HCT116 (cell line): ENCODE data around the gene MRPL33. TPM values are rescaled to one million over a fixed set of nuclear protein-coding genes. Genes with fewer than 3 reads are reported as not detected.

ENCODE experiments used
- ATAC-seq: fragments of 200-7000 bp; cut with Tn5 transposase; 2 replicates; pipeline ENCODE4 v1.9.1; 2020; ENCODE audit warnings: mild to moderate bottlenecking, moderate library complexity
- BruUV-seq: library from RNA; stranded (reverse); fragments of 400-500 nt; replicated peaks from 2 replicates; lab custom pipeline; 2021; lab: Mats Ljungman, UMichigan
- CTCF ChIA-PET: fragments of 300-600 bp; sonication (Branson Sonifier 250); formaldehyde crosslinking; loops from one replicate; lab custom pipeline; 2021; ENCODE audit warnings: antibody characterized with exemption; lab: Charles Lee
- POLR2A ChIA-PET: fragments of 300-600, 350-600 bp; sonication (Branson Sonifier 250); formaldehyde crosslinking; loops from one replicate; lab custom pipeline; 2021; ENCODE audit warnings: antibody characterized with exemption; lab: Charles Lee
- RAD21 ChIA-PET, 2 experiments: fragments of 300-600 bp; sonication (Branson Sonifier 250); formaldehyde crosslinking; loops; one replicate each; lab custom pipeline; 2023; ENCODE audit warnings: low total read pairs in 2 of 2; ENCODE audit not compliant: uncharacterized antibody in 2 of 2, unreplicated experiment in 2 of 2, low non-redundant PET in 1 of 2; lab: Charles Lee
- DNase-seq: peaks from one replicate; pipeline ENCODE4 v3.0.0-alpha.2; 2010; ENCODE audit warnings: low read depth, low spot score
- H2AFZ ChIP-seq: fragments of 200-600 bp; shearing (Covaris generic), sonication (generic); 2 replicates; pipeline ENCODE4 v1.6.1; 2017; ENCODE audit warnings: low read depth, mixed run types, mixed read lengths, antibody characterized with exemption, low read length; ENCODE audit not compliant: poor library complexity, severe bottlenecking
- H3K27ac ChIP-seq: 2 replicates; pipeline ENCODE4 v1.5.1; 2012; ENCODE audit warnings: low read depth, low read length
- H3K27me3 ChIP-seq: fragments of 200-600 bp; sonication (generic); 2 replicates; pipeline ENCODE4 v1.6.1; 2016; ENCODE audit warnings: mixed run types, low read length, mixed read lengths; ENCODE audit not compliant: insufficient read depth
- H3K36me3 ChIP-seq, 2 experiments: fragments of 200-500 bp in 1 of 2; fragments of 200-600 bp in 1 of 2; sonication (Bioruptor generic) in 1 of 2; sonication (generic) in 1 of 2; 2 replicates each; pipeline versions ENCODE4 v1.5.1 to v1.6.1; 2014 to 2016; ENCODE audit warnings: low read length in 2 of 2, inconsistent platforms in 1 of 2, mixed read lengths in 1 of 2, mixed run types in 1 of 2; ENCODE audit not compliant: insufficient read depth in 2 of 2, control insufficient read depth in 1 of 2
- H3K4me1 ChIP-seq, 2 experiments: fragments of 200-600 bp in 1 of 2; sonication (generic) in 1 of 2; 2 replicates each; pipeline versions ENCODE4 v1.5.1 to v1.6.1; 2012 to 2017; ENCODE audit warnings: low read length in 2 of 2, inconsistent platforms in 1 of 2, mild to moderate bottlenecking in 1 of 2, mixed read lengths in 1 of 2, mixed run types in 1 of 2, moderate library complexity in 1 of 2; ENCODE audit not compliant: insufficient read depth in 2 of 2, control insufficient read depth in 1 of 2
- H3K4me2 ChIP-seq: fragments of 200-600 bp; sonication (generic); 2 replicates; pipeline ENCODE4 v1.6.1; 2017; ENCODE audit warnings: mixed run types, low read length, mixed read lengths
- H3K4me3 ChIP-seq, 2 experiments: fragments of 200-600 bp in 1 of 2; sonication (generic) in 1 of 2; replicated peaks in 1 of 2; 2 replicates each; pipeline ENCODE4 v1.5.1; 2011 to 2016; ENCODE audit warnings: low read length in 2 of 2, control low read depth in 1 of 2, low read depth in 1 of 2, mild to moderate bottlenecking in 1 of 2, mixed read lengths in 1 of 2, mixed run types in 1 of 2
- H3K79me2 ChIP-seq: fragments of 200-600 bp; sonication (generic); 2 replicates; pipeline ENCODE4 v1.6.1; 2017; ENCODE audit warnings: mild to moderate bottlenecking, mixed run types, low read length, moderate library complexity, mixed read lengths; ENCODE audit not compliant: insufficient read depth
- H3K9ac ChIP-seq: fragments of 200-600 bp; sonication (generic); 2 replicates; pipeline ENCODE4 v1.6.1; 2016; ENCODE audit warnings: low read length, mixed read lengths
- H3K9me2 ChIP-seq: fragments of 200-600 bp; sonication (generic), shearing (Covaris generic); 2 replicates; pipeline ENCODE4 v1.6.1; 2017; ENCODE audit warnings: mixed run types, mild to moderate bottlenecking, moderate library complexity; ENCODE audit not compliant: insufficient read depth
- H3K9me3 ChIP-seq, 2 experiments: fragments of 200-500 bp in 1 of 2; fragments of 200-600 bp in 1 of 2; sonication (Bioruptor generic) in 1 of 2; sonication (generic) in 1 of 2; 2 replicates each; pipeline ENCODE4 v1.6.1; 2014 to 2017; ENCODE audit warnings: low read length in 2 of 2, mixed read lengths in 2 of 2, inconsistent platforms in 1 of 2, low read depth in 1 of 2, mild to moderate bottlenecking in 1 of 2, mixed run types in 1 of 2, moderate library complexity in 1 of 2; ENCODE audit not compliant: control insufficient read depth in 1 of 2, insufficient read depth in 1 of 2
- H4K20me1 ChIP-seq: fragments of 200-600 bp; sonication (generic), shearing (Covaris generic); 2 replicates; pipeline ENCODE4 v1.6.1; 2017; ENCODE audit warnings: mixed run types, mild to moderate bottlenecking, moderate library complexity; ENCODE audit not compliant: insufficient read depth
- CBX3 ChIP-seq: IDR thresholded peaks from 2 replicates; pipeline ENCODE4 v1.6.1; 2012; ENCODE audit warnings: low read depth
- CEBPB ChIP-seq: IDR thresholded peaks from 2 replicates; pipeline ENCODE4 v1.6.1; 2012; ENCODE audit warnings: low read depth
- EGR1 ChIP-seq: IDR thresholded peaks from 2 replicates; pipeline ENCODE4 v1.6.1; 2012; ENCODE audit warnings: low read depth
- EZH2phosphoT487 ChIP-seq: fragments of 200-600 bp; IDR thresholded peaks from 2 replicates; pipeline ENCODE4 v1.6.1; 2018; ENCODE audit warnings: antibody characterized with exemption, borderline replicate concordance
- FOSL1 ChIP-seq: IDR thresholded peaks from 2 replicates; pipeline ENCODE4 v1.6.1; 2012; ENCODE audit warnings: low read depth
- JUND ChIP-seq: IDR thresholded peaks from 2 replicates; pipeline ENCODE4 v1.6.1; 2012
- POLR2A ChIP-seq: IDR thresholded peaks from 2 replicates; pipeline ENCODE4 v1.7.0; 2011; ENCODE audit warnings: borderline replicate concordance; ENCODE audit not compliant: insufficient read depth, insufficient read length; ENCODE audit errors: extremely low read depth
- POLR2AphosphoS5 ChIP-seq: IDR thresholded peaks from 2 replicates; pipeline ENCODE4 v1.6.1; 2011; ENCODE audit warnings: mild to moderate bottlenecking, low read depth, low read length, moderate library complexity
- RAD21 ChIP-seq: IDR thresholded peaks from 2 replicates; pipeline ENCODE4 v1.6.1; 2012; ENCODE audit warnings: low read depth, mild to moderate bottlenecking
- SRF ChIP-seq: IDR thresholded peaks from 2 replicates; pipeline ENCODE4 v1.6.1; 2012; ENCODE audit warnings: low read depth
- TCF7L2 ChIP-seq: IDR thresholded peaks from 2 replicates; pipeline ENCODE4 v1.7.0; 2011; ENCODE audit warnings: borderline replicate concordance, inconsistent platforms; ENCODE audit not compliant: insufficient read depth, insufficient read length; ENCODE audit errors: extremely low read depth
- YY1 ChIP-seq: IDR thresholded peaks from 2 replicates; pipeline ENCODE4 v1.6.1; 2011; ENCODE audit warnings: low read length, low read depth, moderate library complexity, mild to moderate bottlenecking; ENCODE audit not compliant: insufficient replicate concordance; ENCODE audit errors: extremely low read depth
- ZNF274 ChIP-seq: fragments of 200-500 bp; sonication (Bioruptor generic); IDR thresholded peaks from 2 replicates; pipeline ENCODE4 v1.6.1; 2014; ENCODE audit warnings: mild to moderate bottlenecking, low read depth, low read length, inconsistent platforms
- intact Hi-C: fragments of 100-400 bp; cut with micrococcal nuclease; formaldehyde crosslinking; loops from 2 replicates; pipeline ENCODE4 v1.10.0; 2022
- total RNA-seq: library from RNA; stranded (reverse); gene quantifications from one replicate; pipeline ENCODE4 v1.2.1, GENCODE V29; 2021; ENCODE audit not compliant: unreplicated experiment
- TF ChIP-seq, protein P1 (sequence below): IDR thresholded peaks from 2 replicates; pipeline ENCODE4 v1.6.1; 2012
- TF ChIP-seq, protein P2 (sequence below): IDR thresholded peaks from 2 replicates; pipeline ENCODE4 v1.6.1; 2011; ENCODE audit warnings: mild to moderate bottlenecking, low read length, moderate library complexity; ENCODE audit not compliant: insufficient replicate concordance; ENCODE audit errors: extremely low read depth
- TF ChIP-seq, protein P3 (sequence below): IDR thresholded peaks from 2 replicates; pipeline ENCODE4 v1.6.1; 2012; ENCODE audit warnings: low read depth
- TF ChIP-seq, protein P4 (sequence below): IDR thresholded peaks from 2 replicates; pipeline ENCODE4 v1.6.1; 2012
- TF ChIP-seq, protein P5 (sequence below), 3 experiments: fragments of 200-600 bp in 1 of 3; sonication (generic) in 1 of 3; IDR thresholded peaks in 2 of 3; conservative IDR thresholded peaks in 1 of 3; 2 replicates each; pipeline ENCODE4 v1.5.1; 2012 to 2017; ENCODE audit warnings: low read depth in 2 of 3, low read length in 2 of 3, antibody characterized with exemption in 1 of 3, borderline replicate concordance in 1 of 3, control low read depth in 1 of 3, mild to moderate bottlenecking in 1 of 3, mixed read lengths in 1 of 3, mixed run types in 1 of 3, moderate library complexity in 1 of 3; ENCODE audit not compliant: insufficient read depth in 1 of 3

The MRPL33 gene
- total RNA-seq, 1 experiment from 2014 or later: 66.3 TPM

DNA sequence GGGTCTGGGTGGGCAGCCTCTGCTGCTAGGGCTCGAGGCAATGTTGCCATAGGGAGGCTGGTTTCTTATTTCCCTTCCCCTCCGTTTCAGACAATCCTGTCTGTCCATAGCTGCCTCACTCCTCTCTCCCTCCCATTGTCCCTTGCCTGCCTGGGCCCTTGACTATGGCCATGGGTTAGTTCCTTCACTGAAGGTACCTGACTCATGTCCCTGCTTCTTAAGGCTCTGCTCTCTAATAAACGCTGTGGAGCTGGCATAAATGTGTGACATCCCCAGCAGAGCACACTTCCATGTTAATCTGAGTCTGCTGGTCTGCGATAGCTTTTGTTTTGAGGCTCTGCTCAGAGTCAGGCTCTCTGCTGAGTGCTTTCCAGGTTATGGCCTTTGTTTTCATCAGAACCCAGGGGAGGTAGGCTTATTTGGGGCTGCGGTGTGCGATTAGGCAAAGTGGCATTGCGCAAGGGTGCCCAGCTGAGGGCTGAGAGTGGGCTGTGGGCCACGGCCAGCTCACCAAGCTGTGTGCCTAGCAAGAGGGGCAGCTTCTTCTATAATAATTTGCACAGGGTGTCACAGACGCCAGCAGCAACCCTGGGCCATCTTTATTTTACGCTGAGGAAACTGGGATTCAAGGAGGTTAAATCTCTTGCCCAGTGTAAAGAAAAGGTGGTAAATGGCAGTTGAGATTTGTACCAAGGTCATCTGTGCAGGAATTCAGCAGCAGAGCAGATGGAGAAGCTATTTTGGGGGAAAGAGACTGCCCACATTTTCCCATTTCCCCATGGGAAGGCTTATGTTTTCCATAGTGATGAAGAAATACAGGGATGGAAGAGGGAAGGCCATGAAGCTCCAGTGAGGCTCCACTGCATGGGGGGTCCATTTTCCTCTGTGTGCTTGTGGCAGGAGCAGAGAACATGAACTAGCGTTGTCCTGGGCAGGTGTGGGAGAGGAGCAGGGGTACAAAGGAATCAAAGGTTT is 25.6 kb downstream of the MRPL33 start:
- ATAC-seq: no peak
- H3K9ac ChIP-seq: no peak overlapping the region
- BruUV-seq: no TSS peak
- ChIA-PET RAD21 (no interaction called here), CTCF (no interaction called here), POLR2A (interaction anchor here (1.2 kb wide), 1 partner anchor 10 kb away, joined by 3 read pairs; no protein-coding TSS in a partner anchor)
- no peaks in the 10 kb centered on the region for H3K79me2 ChIP-seq
- no peak overlapping the region for H3K4me3 ChIP-seq
- H3K4me1 ChIP-seq: peaks cover 20 to 70% of the 10 kb centered on the region in 2 experiments
- H3K4me2 ChIP-seq: no peak overlapping the region
- no peaks in the 10 kb centered on the region for H3K27me3 ChIP-seq
- H3K36me3 ChIP-seq: no peaks in the 10 kb centered on the region
- H3K9me2 ChIP-seq: no peaks in the 10 kb centered on the region
- no peak for DNase-seq
- H2AFZ ChIP-seq: no peak overlapping the region
- no peaks in the 10 kb centered on the region for H3K9me3 ChIP-seq
- intact Hi-C loops: no loop called here
- no peak overlapping the region for H3K27ac ChIP-seq
- no peaks in the 10 kb centered on the region for H4K20me1 ChIP-seq
- TF ChIP-seq, protein P1, sequence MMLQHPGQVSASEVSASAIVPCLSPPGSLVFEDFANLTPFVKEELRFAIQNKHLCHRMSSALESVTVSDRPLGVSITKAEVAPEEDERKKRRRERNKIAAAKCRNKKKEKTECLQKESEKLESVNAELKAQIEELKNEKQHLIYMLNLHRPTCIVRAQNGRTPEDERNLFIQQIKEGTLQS: no peak
- TF ChIP-seq CEBPB (no peak), SRF (no peak), JUND (no peak), ZNF274 (no peak), YY1 (no peak), RAD21 (no peak), TCF7L2 (no peak), CBX3 (no peak), POLR2A (no peak), EGR1 (no peak), FOSL1 (no peak), POLR2AphosphoS5 (no peak), EZH2phosphoT487 (no peak)
- TF ChIP-seq, protein P2, sequence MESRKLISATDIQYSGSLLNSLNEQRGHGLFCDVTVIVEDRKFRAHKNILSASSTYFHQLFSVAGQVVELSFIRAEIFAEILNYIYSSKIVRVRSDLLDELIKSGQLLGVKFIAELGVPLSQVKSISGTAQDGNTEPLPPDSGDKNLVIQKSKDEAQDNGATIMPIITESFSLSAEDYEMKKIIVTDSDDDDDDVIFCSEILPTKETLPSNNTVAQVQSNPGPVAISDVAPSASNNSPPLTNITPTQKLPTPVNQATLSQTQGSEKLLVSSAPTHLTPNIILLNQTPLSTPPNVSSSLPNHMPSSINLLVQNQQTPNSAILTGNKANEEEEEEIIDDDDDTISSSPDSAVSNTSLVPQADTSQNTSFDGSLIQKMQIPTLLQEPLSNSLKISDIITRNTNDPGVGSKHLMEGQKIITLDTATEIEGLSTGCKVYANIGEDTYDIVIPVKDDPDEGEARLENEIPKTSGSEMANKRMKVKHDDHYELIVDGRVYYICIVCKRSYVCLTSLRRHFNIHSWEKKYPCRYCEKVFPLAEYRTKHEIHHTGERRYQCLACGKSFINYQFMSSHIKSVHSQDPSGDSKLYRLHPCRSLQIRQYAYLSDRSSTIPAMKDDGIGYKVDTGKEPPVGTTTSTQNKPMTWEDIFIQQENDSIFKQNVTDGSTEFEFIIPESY: no peak
- TF ChIP-seq, protein P3, sequence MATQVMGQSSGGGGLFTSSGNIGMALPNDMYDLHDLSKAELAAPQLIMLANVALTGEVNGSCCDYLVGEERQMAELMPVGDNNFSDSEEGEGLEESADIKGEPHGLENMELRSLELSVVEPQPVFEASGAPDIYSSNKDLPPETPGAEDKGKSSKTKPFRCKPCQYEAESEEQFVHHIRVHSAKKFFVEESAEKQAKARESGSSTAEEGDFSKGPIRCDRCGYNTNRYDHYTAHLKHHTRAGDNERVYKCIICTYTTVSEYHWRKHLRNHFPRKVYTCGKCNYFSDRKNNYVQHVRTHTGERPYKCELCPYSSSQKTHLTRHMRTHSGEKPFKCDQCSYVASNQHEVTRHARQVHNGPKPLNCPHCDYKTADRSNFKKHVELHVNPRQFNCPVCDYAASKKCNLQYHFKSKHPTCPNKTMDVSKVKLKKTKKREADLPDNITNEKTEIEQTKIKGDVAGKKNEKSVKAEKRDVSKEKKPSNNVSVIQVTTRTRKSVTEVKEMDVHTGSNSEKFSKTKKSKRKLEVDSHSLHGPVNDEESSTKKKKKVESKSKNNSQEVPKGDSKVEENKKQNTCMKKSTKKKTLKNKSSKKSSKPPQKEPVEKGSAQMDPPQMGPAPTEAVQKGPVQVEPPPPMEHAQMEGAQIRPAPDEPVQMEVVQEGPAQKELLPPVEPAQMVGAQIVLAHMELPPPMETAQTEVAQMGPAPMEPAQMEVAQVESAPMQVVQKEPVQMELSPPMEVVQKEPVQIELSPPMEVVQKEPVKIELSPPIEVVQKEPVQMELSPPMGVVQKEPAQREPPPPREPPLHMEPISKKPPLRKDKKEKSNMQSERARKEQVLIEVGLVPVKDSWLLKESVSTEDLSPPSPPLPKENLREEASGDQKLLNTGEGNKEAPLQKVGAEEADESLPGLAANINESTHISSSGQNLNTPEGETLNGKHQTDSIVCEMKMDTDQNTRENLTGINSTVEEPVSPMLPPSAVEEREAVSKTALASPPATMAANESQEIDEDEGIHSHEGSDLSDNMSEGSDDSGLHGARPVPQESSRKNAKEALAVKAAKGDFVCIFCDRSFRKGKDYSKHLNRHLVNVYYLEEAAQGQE: no peak
- TF ChIP-seq, protein P4, sequence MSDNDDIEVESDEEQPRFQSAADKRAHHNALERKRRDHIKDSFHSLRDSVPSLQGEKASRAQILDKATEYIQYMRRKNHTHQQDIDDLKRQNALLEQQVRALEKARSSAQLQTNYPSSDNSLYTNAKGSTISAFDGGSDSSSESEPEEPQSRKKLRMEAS: no peak
- TF ChIP-seq, protein P5, sequence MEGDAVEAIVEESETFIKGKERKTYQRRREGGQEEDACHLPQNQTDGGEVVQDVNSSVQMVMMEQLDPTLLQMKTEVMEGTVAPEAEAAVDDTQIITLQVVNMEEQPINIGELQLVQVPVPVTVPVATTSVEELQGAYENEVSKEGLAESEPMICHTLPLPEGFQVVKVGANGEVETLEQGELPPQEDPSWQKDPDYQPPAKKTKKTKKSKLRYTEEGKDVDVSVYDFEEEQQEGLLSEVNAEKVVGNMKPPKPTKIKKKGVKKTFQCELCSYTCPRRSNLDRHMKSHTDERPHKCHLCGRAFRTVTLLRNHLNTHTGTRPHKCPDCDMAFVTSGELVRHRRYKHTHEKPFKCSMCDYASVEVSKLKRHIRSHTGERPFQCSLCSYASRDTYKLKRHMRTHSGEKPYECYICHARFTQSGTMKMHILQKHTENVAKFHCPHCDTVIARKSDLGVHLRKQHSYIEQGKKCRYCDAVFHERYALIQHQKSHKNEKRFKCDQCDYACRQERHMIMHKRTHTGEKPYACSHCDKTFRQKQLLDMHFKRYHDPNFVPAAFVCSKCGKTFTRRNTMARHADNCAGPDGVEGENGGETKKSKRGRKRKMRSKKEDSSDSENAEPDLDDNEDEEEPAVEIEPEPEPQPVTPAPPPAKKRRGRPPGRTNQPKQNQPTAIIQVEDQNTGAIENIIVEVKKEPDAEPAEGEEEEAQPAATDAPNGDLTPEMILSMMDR (IDR thresholded peaks at IDR 0.05 in 2 of 3, conservative IDR thresholded peaks at IDR 0.05 in 1 of 3; ENCODE audit: borderline replicate concordance in 1 of 3, insufficient read depth in 1 of 3, low read depth in 2 of 3, low read length in 2 of 3): no peak
